Measurements from ENCODE around the gene KRTAP22-1. TPM values are rescaled to one million over a fixed set of nuclear protein-coding genes. Genes with fewer than 3 reads are reported as not detected.

Gene KRTAP22-1
- total RNA-seq (2016; rRNA removed; fragmentation: Illumina TruSeq; extraction: Trizol) (not detected in 2 replicates), polyA plus RNA-seq (2011; rRNA removed) (not detected in 2 replicates), polyA minus RNA-seq (2011; rRNA and poly(A)+ RNA removed; ENCODE audit: low replicate concordance) (not detected in 2 replicates), Bru-seq, nascent RNA (not detected), BruChase-seq, experiment 1, labeled RNA remaining after a 6-hour chase (not detected), BruChase-seq, experiment 2, labeled RNA remaining after a 2-hour chase (not detected)
- not detected in 2 replicates for total RNA-seq (2016; cell fraction: cytosol; rRNA removed; fragmentation: Illumina TruSeq; extraction: Trizol; ENCODE audit: low read depth)
- not detected in 2 replicates for total RNA-seq (2016; cell fraction: insoluble cytoplasmic fraction; rRNA removed; fragmentation: Illumina TruSeq; extraction: Trizol)
- total RNA-seq (2016; cell fraction: membrane; rRNA removed; fragmentation: Illumina TruSeq; extraction: Trizol): not detected in 2 replicates
- total RNA-seq (2016; cell fraction: nucleus; rRNA removed; fragmentation: Illumina TruSeq; extraction: Trizol): not detected in 2 replicates
- not detected in 2 replicates for polyA plus RNA-seq (2011; cell fraction: cytosol; rRNA removed)
- polyA plus RNA-seq (2011; cell fraction: nucleus; rRNA removed): not detected in 2 replicates
- polyA plus RNA-seq (2012): not detected in 2 replicates
- not detected in 2 replicates for polyA plus RNA-seq (2016; cell fraction: cytosol; fragmentation: Illumina TruSeq; extraction: Trizol; ENCODE audit: low read depth)
- polyA plus RNA-seq (2016; cell fraction: insoluble cytoplasmic fraction; fragmentation: Illumina TruSeq; extraction: Trizol; ENCODE audit: low read depth): not detected in 2 replicates
- polyA plus RNA-seq (2016; cell fraction: membrane; fragmentation: Illumina TruSeq; extraction: Trizol; ENCODE audit: low read depth): not detected in 2 replicates
- not detected in 2 replicates for polyA plus RNA-seq (2016; cell fraction: nucleus; fragmentation: Illumina TruSeq; extraction: Trizol; ENCODE audit: insufficient read depth, low read depth)
- not detected in 2 replicates for polyA minus RNA-seq (2011; cell fraction: cytosol; rRNA and poly(A)+ RNA removed)
- polyA minus RNA-seq (2011; cell fraction: nucleus; rRNA and poly(A)+ RNA removed): not detected in 2 replicates
- long read RNA-seq, experiment 1: 0 reads
- long read RNA-seq, experiment 2: 0 reads

GRCh38 chr21:30600787-30601186, at the start of gene KRTAP22-1:
TSS of gene KRTAP22-1 (plus strand) at chr21:30601087.
- Histone ChIP-seq H3K36me3 (replicated peaks in 1 of 2; ENCODE audit: control insufficient read depth in 1 of 2, insufficient read depth in 2 of 2, low read length in 2 of 2) (no peaks in the 10 kb centered on the region), H4K20me1 (ENCODE audit: insufficient read depth, low read length) (no peaks in the 10 kb centered on the region), H3K79me2 (ENCODE audit: insufficient read depth, low read length) (no peaks in the 10 kb centered on the region), H2AFZ (ENCODE audit: low read length) (no peak within 1 kb of the TSS), H3K4me2 (ENCODE audit: low read depth, low read length) (no peak within 1 kb of the TSS), H3K9me3 (ENCODE audit: low read length) (peaks cover 91% of the 10 kb centered on the region), H3K4me1 (ENCODE audit: insufficient read depth, low read length) (no peaks in the 10 kb centered on the region), H3K27ac (ENCODE audit: extremely low read length, insufficient read depth, low read length) (no peak within 1 kb of the TSS), H3K4me3 (replicated peaks in 1 of 3; ENCODE audit: insufficient read depth in 1 of 3, low read depth in 2 of 3, low read length in 3 of 3) (no peak within 1 kb of the TSS), H3K27me3 (ENCODE audit: control insufficient read depth in 1 of 2, insufficient read depth in 2 of 2, low read length in 2 of 2) (no peaks in the 10 kb centered on the region), H3K9ac (ENCODE audit: insufficient read depth, low read depth, low read length) (no peak within 1 kb of the TSS)
- TF ChIP-seq MAFK (conservative IDR thresholded peaks at IDR 0.05 in 1 of 2, IDR thresholded peaks at IDR 0.05 in 1 of 2; ENCODE audit: low read length in 2 of 2) (0 out of 4 replicates have a peak, but pooled peaks of 1 of the 2 experiments have one; percentile 8), TCF12 (IDR thresholded peaks at IDR 0.05) (no peak), TCF12 (CRISPR knock-in tag; IDR thresholded peaks at IDR 0.05) (no peak)
- 0% methylated on average over 1 of the region's 1 CpG for WGBS (ENCODE audit: low lambda C conversion rate)
- in situ Hi-C loops (cut with HindIII; ENCODE audit: extremely low pct_ligation_motif_present, low pct_unique_long_range_greater_than_20kb): no loop called here
- no peak for FAIRE-seq
- ChIA-PET POLR2A (no interaction called here), CTCF (ENCODE audit: low intra/inter-chr PET ratio, low total read pairs) (no interaction called here)
- intact Hi-C loops (cut with micrococcal nuclease; ENCODE audit: unreplicated experiment): no loop called here
- no TSS peak for BruUV-seq (replicated peaks)
- no peak for ATAC-seq
- DNase-seq (ENCODE audit: low spot score): no peak

GRCh38 chr21:30552782-30553181, 48.1 kb upstream of the KRTAP22-1 start:
- no peak overlapping the region for H2AFZ ChIP-seq (ENCODE audit: low read length)
- H3K79me2 ChIP-seq (ENCODE audit: insufficient read depth, low read length): no peaks in the 10 kb centered on the region
- H3K4me2 ChIP-seq (ENCODE audit: low read depth, low read length): no peak overlapping the region
- peaks cover 90% of the 10 kb centered on the region for H3K9me3 ChIP-seq (ENCODE audit: low read length)
- no peaks in the 10 kb centered on the region for H3K4me1 ChIP-seq (ENCODE audit: insufficient read depth, low read length)
- H3K9ac ChIP-seq (ENCODE audit: insufficient read depth, low read depth, low read length): no peak overlapping the region
- intact Hi-C loops (cut with micrococcal nuclease; ENCODE audit: unreplicated experiment) (no loop called here), in situ Hi-C loops (cut with HindIII; ENCODE audit: extremely low pct_ligation_motif_present, low pct_unique_long_range_greater_than_20kb) (no loop called here)
- H4K20me1 ChIP-seq (ENCODE audit: insufficient read depth, low read length): no peaks in the 10 kb centered on the region
- H3K27ac ChIP-seq (ENCODE audit: extremely low read length, insufficient read depth, low read length): no peak overlapping the region
- ChIA-PET CTCF (ENCODE audit: low intra/inter-chr PET ratio, low total read pairs) (no interaction called here), POLR2A (no interaction called here)
- ATAC-seq (no peak), DNase-seq (ENCODE audit: low spot score) (no peak), FAIRE-seq (no peak)
- no peak for TF ChIP-seq ZNF605 (CRISPR knock-in tag; IDR thresholded peaks at IDR 0.05)
- no peak for TF ChIP-seq EP300 (IDR thresholded peaks at IDR 0.05; ENCODE audit: low read depth in 2 of 2, low read length in 2 of 2)
- no peak for TF ChIP-seq EP300 (CRISPR knock-in tag; IDR thresholded peaks at IDR 0.05; ENCODE audit: borderline replicate concordance)
- no peak for TF ChIP-seq ARID3A (IDR thresholded peaks at IDR 0.05; ENCODE audit: low read depth, low read length)
- TF ChIP-seq NR2F1 (CRISPR knock-in tag; IDR thresholded peaks at IDR 0.05): no peak
- no peak for TF ChIP-seq POGZ (CRISPR knock-in tag; IDR thresholded peaks at IDR 0.05)
- no peak for TF ChIP-seq HOXA9 (CRISPR knock-in tag; IDR thresholded peaks at IDR 0.05; ENCODE audit: borderline replicate concordance)
- no peak for TF ChIP-seq ZNF256 (CRISPR knock-in tag; conservative IDR thresholded peaks at IDR 0.05)
- no peak for TF ChIP-seq EZH2 (conservative IDR thresholded peaks at IDR 0.05; ENCODE audit: low read depth, low read length)
- no peak for TF ChIP-seq ZNF720 (CRISPR knock-in tag; IDR thresholded peaks at IDR 0.05)
- 0% methylated on average over 1 of the region's 1 CpG for WGBS (ENCODE audit: low lambda C conversion rate)
- no peaks in the 10 kb centered on the region for H3K36me3 ChIP-seq (replicated peaks in 1 of 2; ENCODE audit: control insufficient read depth in 1 of 2, insufficient read depth in 2 of 2, low read length in 2 of 2)
- H3K4me3 ChIP-seq (replicated peaks in 1 of 3; ENCODE audit: insufficient read depth in 1 of 3, low read depth in 2 of 3, low read length in 3 of 3): no peak overlapping the region
- BruUV-seq (replicated peaks): no TSS peak
- no peaks in the 10 kb centered on the region for H3K27me3 ChIP-seq (ENCODE audit: control insufficient read depth in 1 of 2, insufficient read depth in 2 of 2, low read length in 2 of 2)
